Kidney epithelial cell (primary cell): ENCODE results near the gene NUDT2. TPM values are rescaled to one million over a fixed set of nuclear protein-coding genes. Genes with fewer than 3 reads are reported as not detected.

ENCODE experiments used
- DNase-seq: peaks from one replicate; pipeline ENCODE4 v3.0.0-alpha.2; 2010; ENCODE audit warnings: low read depth
- H3K27me3 ChIP-seq: 2 replicates; pipeline ENCODE4 v1.6.0; 2011; ENCODE audit warnings: low read length; ENCODE audit not compliant: control insufficient read depth, insufficient read depth
- H3K36me3 ChIP-seq: 2 replicates; pipeline ENCODE4 v1.5.1; 2011; ENCODE audit warnings: low read length; ENCODE audit not compliant: control insufficient read depth, insufficient read depth
- H3K4me3 ChIP-seq: 2 replicates; pipeline ENCODE4 v1.5.1; 2011; ENCODE audit warnings: low read depth, mild to moderate bottlenecking, control low read depth, low read length
- total RNA-seq: library from RNA; depleted of rRNA; stranded (reverse); fragments of >200 nt; gene quantifications from 2 replicates; pipeline ENCODE4 v1.2.3, GENCODE V29; 2015
- TF ChIP-seq, protein P1 (sequence below): IDR thresholded peaks from 2 replicates; pipeline ENCODE4 v1.5.1; 2011; ENCODE audit warnings: mild to moderate bottlenecking, moderate library complexity, low read length, control low read depth, inconsistent platforms; ENCODE audit not compliant: insufficient read depth, poor library complexity, severe bottlenecking

NUDT2 gene
- total RNA-seq, 1 donor from 2014 or later = 30.0 TPM

DNA sequence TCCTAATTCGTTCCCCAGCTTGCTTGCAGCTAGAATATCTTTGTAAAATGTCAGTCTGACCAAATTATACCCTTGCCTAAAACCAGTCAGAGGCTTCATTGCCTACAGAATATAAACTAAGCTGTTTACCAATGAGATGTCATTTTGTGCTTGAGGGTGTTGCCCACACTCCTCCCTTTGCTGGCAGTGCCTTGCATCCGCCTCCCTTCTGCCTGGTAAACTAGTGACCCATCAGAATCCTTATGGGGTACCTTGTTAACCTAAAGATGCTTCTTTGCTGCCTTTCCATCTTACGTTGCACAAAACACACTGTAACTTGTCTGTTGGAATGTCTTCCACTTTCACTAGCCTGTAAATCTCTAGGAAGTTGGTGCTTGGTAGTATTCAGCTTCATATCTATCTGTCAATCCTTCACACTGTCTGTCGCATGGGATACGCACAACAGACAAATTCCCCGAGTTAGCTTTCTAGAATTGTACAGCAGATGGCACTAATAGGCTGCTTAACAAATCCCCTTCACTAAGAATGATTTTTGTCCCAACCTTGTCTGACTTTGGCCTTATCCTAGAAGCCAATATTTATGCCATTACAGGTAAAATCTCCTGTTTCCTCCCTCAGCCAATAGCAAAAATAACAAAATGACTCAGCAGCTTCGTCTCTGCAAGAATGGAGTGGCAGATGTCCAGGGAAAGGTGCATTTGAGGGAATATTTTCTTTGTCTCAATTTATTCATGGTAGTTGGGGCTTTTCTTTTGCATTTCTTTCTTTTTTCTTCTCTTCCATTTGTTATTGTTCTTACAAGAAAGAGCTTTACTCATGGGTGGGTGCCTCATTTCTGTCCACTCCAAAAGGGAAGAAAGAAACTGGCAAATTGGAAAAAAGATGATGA, 3.0 kb downstream of the NUDT2 start:
- TF ChIP-seq, protein P1, sequence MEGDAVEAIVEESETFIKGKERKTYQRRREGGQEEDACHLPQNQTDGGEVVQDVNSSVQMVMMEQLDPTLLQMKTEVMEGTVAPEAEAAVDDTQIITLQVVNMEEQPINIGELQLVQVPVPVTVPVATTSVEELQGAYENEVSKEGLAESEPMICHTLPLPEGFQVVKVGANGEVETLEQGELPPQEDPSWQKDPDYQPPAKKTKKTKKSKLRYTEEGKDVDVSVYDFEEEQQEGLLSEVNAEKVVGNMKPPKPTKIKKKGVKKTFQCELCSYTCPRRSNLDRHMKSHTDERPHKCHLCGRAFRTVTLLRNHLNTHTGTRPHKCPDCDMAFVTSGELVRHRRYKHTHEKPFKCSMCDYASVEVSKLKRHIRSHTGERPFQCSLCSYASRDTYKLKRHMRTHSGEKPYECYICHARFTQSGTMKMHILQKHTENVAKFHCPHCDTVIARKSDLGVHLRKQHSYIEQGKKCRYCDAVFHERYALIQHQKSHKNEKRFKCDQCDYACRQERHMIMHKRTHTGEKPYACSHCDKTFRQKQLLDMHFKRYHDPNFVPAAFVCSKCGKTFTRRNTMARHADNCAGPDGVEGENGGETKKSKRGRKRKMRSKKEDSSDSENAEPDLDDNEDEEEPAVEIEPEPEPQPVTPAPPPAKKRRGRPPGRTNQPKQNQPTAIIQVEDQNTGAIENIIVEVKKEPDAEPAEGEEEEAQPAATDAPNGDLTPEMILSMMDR = peak; percentile 52
- Histone ChIP-seq H3K36me3 (no peaks in the 10 kb centered on the region), H3K27me3 (no peaks in the 10 kb centered on the region), H3K4me3 (no peak overlapping the region)
- peak; percentile 21 for DNase-seq

DNA sequence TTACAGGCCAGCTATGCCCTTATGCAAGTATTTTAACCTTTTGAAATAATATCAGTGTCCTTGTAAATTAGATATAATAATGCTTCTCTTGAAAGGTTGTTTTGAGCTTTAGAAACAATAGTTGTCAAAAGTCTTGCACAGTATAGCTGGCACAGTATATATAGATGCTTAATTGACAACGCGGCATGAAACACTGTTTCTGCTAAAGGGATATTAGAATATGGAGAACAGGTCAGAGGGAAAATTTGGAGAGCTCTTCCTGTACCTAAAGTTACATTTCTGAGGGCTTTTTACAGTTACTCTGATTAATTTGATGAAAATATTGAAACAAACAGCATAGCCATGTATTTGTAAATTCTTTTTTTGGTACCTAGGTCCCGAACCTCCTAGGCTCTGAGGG, 4.5 kb downstream of the NUDT2 start:
- Histone ChIP-seq H3K27me3 (no peaks in the 10 kb centered on the region), H3K4me3 (no peak overlapping the region), H3K36me3 (peaks cover 2% of the 10 kb centered on the region)
- DNase-seq = no peak
- TF ChIP-seq, protein P1 = no peak

DNA sequence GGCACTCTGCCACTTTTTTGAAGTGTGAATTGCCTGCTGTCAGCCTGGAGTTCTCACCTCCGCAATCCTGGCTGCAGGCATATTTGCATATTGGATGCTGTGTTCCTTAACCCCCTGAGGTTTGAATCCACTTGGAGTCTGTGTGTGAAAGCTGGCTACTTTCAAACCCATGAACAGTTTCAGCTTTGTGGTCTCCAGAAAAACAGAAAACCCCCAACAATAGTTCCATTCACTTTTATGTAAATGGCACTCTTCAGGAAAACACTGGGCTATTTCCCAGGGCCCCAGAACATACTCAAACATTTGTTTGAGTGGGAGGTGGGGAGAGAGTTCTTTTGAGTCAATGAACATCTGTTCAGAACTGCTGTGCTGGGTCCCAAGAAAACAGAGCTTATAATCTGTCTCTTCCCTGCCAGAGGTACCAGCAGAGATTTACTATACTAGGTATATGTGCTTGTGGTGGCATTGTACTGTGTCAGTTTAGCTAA, 5.0 kb downstream of the NUDT2 start:
- peaks cover 2% of the 10 kb centered on the region for H3K36me3 ChIP-seq
- no peak overlapping the region for H3K4me3 ChIP-seq
- H3K27me3 ChIP-seq = no peaks in the 10 kb centered on the region
- no peak for DNase-seq
- TF ChIP-seq, protein P1 = no peak

DNA sequence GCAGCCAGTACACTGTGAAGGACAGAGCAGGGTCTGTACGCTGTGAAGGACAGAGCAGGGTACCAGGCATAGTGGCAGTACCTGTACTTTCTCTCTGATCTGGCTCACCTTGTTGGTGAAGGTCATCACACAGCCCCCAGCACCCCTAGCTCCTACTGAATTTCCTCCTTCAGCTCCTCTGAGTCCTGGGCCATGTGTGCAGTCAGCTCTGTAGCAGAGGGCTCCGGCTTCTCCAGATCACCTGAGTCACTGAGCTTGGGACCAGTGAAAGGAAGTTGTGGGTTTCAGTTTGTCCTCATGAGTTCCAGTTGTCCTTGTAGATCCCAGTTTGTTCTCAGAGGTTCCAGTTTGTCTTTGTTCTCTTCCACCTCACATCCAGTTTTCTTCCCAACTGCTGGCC, 5.5 kb downstream of the NUDT2 start:
- Histone ChIP-seq H3K36me3 (peaks cover 2% of the 10 kb centered on the region), H3K27me3 (no peaks in the 10 kb centered on the region), H3K4me3 (no peak overlapping the region)
- TF ChIP-seq, protein P1 = no peak
- no peak for DNase-seq

DNA sequence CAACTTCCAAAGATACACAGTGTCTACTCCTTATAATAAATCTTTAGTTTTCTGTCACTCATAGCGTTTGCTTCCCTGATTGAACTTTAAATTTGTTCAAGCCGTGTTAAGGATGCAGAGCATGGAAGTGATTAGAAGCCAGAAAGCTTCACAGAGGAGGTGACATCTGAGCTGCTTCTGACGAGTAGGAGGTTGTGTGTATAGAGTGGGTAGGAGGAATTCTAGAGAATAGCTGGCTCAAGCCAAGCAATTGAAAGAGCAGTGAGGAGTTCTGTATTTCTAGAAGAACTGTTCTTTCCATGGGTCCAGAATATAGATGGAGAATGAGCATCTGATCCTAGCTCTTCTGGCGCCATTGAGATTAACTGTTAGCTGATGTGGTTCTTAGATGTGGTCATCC, 6.0 kb downstream of the NUDT2 start:
- no peak for DNase-seq
- TF ChIP-seq, protein P1 = no peak
- Histone ChIP-seq H3K36me3 (peaks cover 3% of the 10 kb centered on the region), H3K27me3 (no peaks in the 10 kb centered on the region), H3K4me3 (no peak overlapping the region)
